Measurements from ENCODE around the gene FAM83C.
A peak's percentile ranks its signal among the peaks of the same experiment; 100 is the strongest.

The FAM83C gene

GRCh38 chr20:35281506-35282101 lies 10.6 kb downstream of the FAM83C start:
- no peak for DNase-seq

- no peak for DNase-seq
These were observed 11.7 kb downstream of the FAM83C start for GRCh38 chr20:35280523-35280922.

- DNase-seq: no peak
These were observed 12.6 kb downstream of the FAM83C start for GRCh38 chr20:35279533-35280174.

- no peak for DNase-seq
These were observed 13.2 kb downstream of the FAM83C start for GRCh38 chr20:35279040-35279439.

- DNase-seq: peak; percentile 80 to 95
These were observed 14.5 kb downstream of the FAM83C start, which contains the start of gene MMP24OS for GRCh38 chr20:35277531-35278395. TSS of gene MMP24OS (minus strand) at chr20:35278122. CDS start at chr20:35277929, 193 bp downstream.

GRCh38 chr20:35277127-35277526 lies 15.1 kb downstream of the FAM83C start:
- DNase-seq: no peak

- no peak for DNase-seq
These were observed 15.8 kb downstream of the FAM83C start for GRCh38 chr20:35276408-35276807.

- no peak for DNase-seq
These were observed 16.4 kb downstream of the FAM83C start for GRCh38 chr20:35275741-35276251.

- no peak for DNase-seq
These were observed 17.8 kb downstream of the FAM83C start for GRCh38 chr20:35274172-35275092.

- DNase-seq: peak; percentile 44 to 75
These were observed 18.6 kb downstream of the FAM83C start for GRCh38 chr20:35273449-35274171.

GRCh38 chr20:35271904-35272303 lies 20.3 kb downstream of the FAM83C start:
- no peak for DNase-seq

- peak; percentile 52 to 76 for DNase-seq
These were observed 20.9 kb downstream of the FAM83C start for GRCh38 chr20:35271073-35271882.

GRCh38 chr20:35270021-35270902 lies 22.0 kb downstream of the FAM83C start:
- DNase-seq: no peak

- DNase-seq: peak; percentile 36 to 79
These were observed 23.0 kb downstream of the FAM83C start for GRCh38 chr20:35269055-35269781.

- DNase-seq: no peak
These were observed 25.1 kb downstream of the FAM83C start for GRCh38 chr20:35267092-35267491.

GRCh38 chr20:35264755-35265154 lies 27.5 kb downstream of the FAM83C start:
- peak in 1 of 2 experiments; percentile 10 for DNase-seq

GRCh38 chr20:35263532-35264341 lies 28.5 kb downstream of the FAM83C start:
- DNase-seq: no peak
